GM19023 (cell line): ENCODE data around the gene FN1.
"Not testable (repeated sequence)": the region's sequence is repeated elsewhere in the genome, so short reads cannot be mapped to it uniquely, and the experiment has no call there.

Experiments used
- ATAC-seq: cut with Tn5 transposase; IDR thresholded peaks from one replicate; pipeline ENCODE4 v1.9.1; 2021; ENCODE audit warnings: mild to moderate bottlenecking, moderate library complexity; ENCODE audit not compliant: unreplicated experiment

Gene FN1

GRCh38 chr2:215368493-215368809 is 67.4 kb downstream of the FN1 start:
- ATAC-seq = no peak

- no peak for ATAC-seq
Observed at GRCh38 chr2:215367662-215368492, 68.0 kb downstream of the FN1 start.

- no peak for ATAC-seq
Observed at GRCh38 chr2:215366440-215367032, 69.3 kb downstream of the FN1 start.

GRCh38 chr2:215365184-215365658 is 70.6 kb downstream of the FN1 start:
- no peak for ATAC-seq

GRCh38 chr2:215364157-215365155 is 71.4 kb downstream of the FN1 start:
- ATAC-seq = no peak

- no peak for ATAC-seq
Observed at GRCh38 chr2:215363461-215364156, 72.3 kb downstream of the FN1 start.

- ATAC-seq = no peak
Observed at GRCh38 chr2:215363039-215363438, 72.8 kb downstream of the FN1 start.

- ATAC-seq = no peak
Observed at GRCh38 chr2:215362562-215362904, 73.3 kb downstream of the FN1 start.

- ATAC-seq = no peak
Observed at GRCh38 chr2:215361876-215362561, 73.8 kb downstream of the FN1 start.

GRCh38 chr2:215361211-215361875 is 74.5 kb downstream of the FN1 start:
- no peak for ATAC-seq

- no peak for ATAC-seq
Observed at GRCh38 chr2:215360596-215360995, 75.3 kb downstream of the FN1 start.

GRCh38 chr2:215360059-215360458 is 75.8 kb downstream of the FN1 start:
- ATAC-seq = not testable (repeated sequence)

GRCh38 chr2:215359576-215359922 is 76.3 kb downstream of the FN1 start:
- no peak for ATAC-seq

- no peak for ATAC-seq
Observed at GRCh38 chr2:215358891-215359575, 76.8 kb downstream of the FN1 start.

- ATAC-seq = no peak
Observed at GRCh38 chr2:215358312-215358845, 77.5 kb downstream of the FN1 start.

GRCh38 chr2:215357660-215358059 is 78.2 kb downstream of the FN1 start:
- ATAC-seq = no peak

GRCh38 chr2:215356948-215357461 is 78.9 kb downstream of the FN1 start:
- no peak for ATAC-seq

GRCh38 chr2:215356334-215356947 is 79.4 kb downstream of the FN1 start:
- ATAC-seq = no peak
